GM23338 (cell line): ENCODE data around the gene OSBPL10. TPM values are rescaled to one million over a fixed set of nuclear protein-coding genes. Genes with fewer than 3 reads are reported as not detected.

Experiments used
- ATAC-seq: fragments of 200-7000 bp; cut with Tn5 transposase; 3 replicates; pipeline ENCODE4 v1.9.1; 2020
- DNase-seq: peaks from one replicate; pipeline ENCODE4 v3.0.0-alpha.2; 2015; ENCODE audit warnings: low spot score
- H2AFZ ChIP-seq: fragments of 200-600 bp; sonication (generic); 2 replicates; pipeline ENCODE4 v1.8.0; 2016; ENCODE audit warnings: antibody characterized with exemption, mild to moderate bottlenecking, moderate library complexity
- H3F3A ChIP-seq: fragments of 200-600 bp; sonication (generic); replicated peaks from 2 replicates; pipeline ENCODE4 v1.8.0; 2017; ENCODE audit warnings: antibody characterized with exemption, mixed run types, low read depth
- H3K27ac ChIP-seq: fragments of 200-600 bp; sonication (generic); 2 replicates; pipeline ENCODE4 v1.6.1; 2016; ENCODE audit warnings: low read depth
- H3K27me3 ChIP-seq: fragments of 200-600 bp; sonication (generic); 2 replicates; pipeline ENCODE4 v1.8.0; 2016; ENCODE audit warnings: mild to moderate bottlenecking, mixed run types, moderate library complexity; ENCODE audit not compliant: insufficient read depth
- H3K36me3 ChIP-seq: fragments of 200-600 bp; sonication (generic); 2 replicates; pipeline ENCODE4 v1.8.0; 2016; ENCODE audit warnings: mild to moderate bottlenecking; ENCODE audit not compliant: insufficient read depth
- H3K4me1 ChIP-seq: fragments of 200-600 bp; sonication (generic); 2 replicates; pipeline ENCODE4 v1.8.0; 2016; ENCODE audit warnings: mild to moderate bottlenecking, moderate library complexity; ENCODE audit not compliant: insufficient read depth
- H3K4me2 ChIP-seq: fragments of 200-600 bp; sonication (generic); 2 replicates; pipeline ENCODE4 v1.7.1; 2017; ENCODE audit warnings: mixed run types
- H3K4me3 ChIP-seq: fragments of 200-600 bp; sonication (generic); 2 replicates; pipeline ENCODE4 v1.6.1; 2016; ENCODE audit warnings: mixed run types
- H3K79me2 ChIP-seq: fragments of 200-600 bp; sonication (generic); replicated peaks from 2 replicates; pipeline ENCODE4 v1.8.0; 2017; ENCODE audit warnings: mild to moderate bottlenecking; ENCODE audit not compliant: insufficient read depth
- H3K9me2 ChIP-seq: fragments of 200-600 bp; sonication (generic); 2 replicates; pipeline ENCODE4 v1.8.0; 2017; ENCODE audit not compliant: insufficient read depth
- H4K20me1 ChIP-seq: fragments of 200-600 bp; sonication (generic); replicated peaks from 2 replicates; pipeline ENCODE4 v1.8.0; 2017; ENCODE audit warnings: mild to moderate bottlenecking; ENCODE audit not compliant: insufficient read depth
- H3K27ac Mint-ChIP-seq: 2 replicates; pipeline ENCODE4 v1.8.0; 2020; ENCODE audit warnings: inconsistent platforms, mild to moderate bottlenecking, moderate library complexity, mixed read lengths
- H3K27me3 Mint-ChIP-seq: 3 replicates; pipeline ENCODE4 v1.8.0; 2022; ENCODE audit warnings: low read depth, mild to moderate bottlenecking, moderate library complexity, mixed read lengths, inconsistent platforms; ENCODE audit not compliant: insufficient read depth, poor library complexity
- H3K36me3 Mint-ChIP-seq: 3 replicates; pipeline ENCODE4 v1.8.0; 2021; ENCODE audit warnings: low read depth, mild to moderate bottlenecking, inconsistent platforms, moderate library complexity, mixed read lengths
- H3K4me1 Mint-ChIP-seq: 3 replicates; pipeline ENCODE4 v1.8.0; 2020; ENCODE audit warnings: mild to moderate bottlenecking, inconsistent platforms, mixed read lengths
- H3K4me3 Mint-ChIP-seq: 3 replicates; pipeline ENCODE4 v1.8.0; 2021; ENCODE audit warnings: moderate library complexity, mild to moderate bottlenecking, inconsistent platforms, mixed read lengths
- H3K9me3 Mint-ChIP-seq: 3 replicates; pipeline ENCODE4 v1.8.0; 2020; ENCODE audit warnings: moderate library complexity, mild to moderate bottlenecking, inconsistent platforms, mixed read lengths
- CREB1 ChIP-seq: fragments of 250-450 bp; sonication (Bioruptor Pico); IDR thresholded peaks from 2 replicates; pipeline ENCODE4 v1.5.0; 2020; ENCODE audit warnings: low read depth, mild to moderate bottlenecking, moderate library complexity
- EZH2 ChIP-seq: fragments of 200-600 bp; sonication (generic); IDR thresholded peaks from one replicate; pipeline ENCODE4 v1.8.0; 2017; ENCODE audit warnings: antibody characterized with exemption, mild to moderate bottlenecking, low read depth; ENCODE audit not compliant: unreplicated experiment
- EZH2phosphoT487 ChIP-seq: fragments of 200-600 bp; sonication (generic); IDR thresholded peaks from one replicate; pipeline ENCODE4 v1.8.1; 2018; ENCODE audit warnings: antibody characterized with exemption; ENCODE audit not compliant: unreplicated experiment
- JUNB ChIP-seq: IDR thresholded peaks from one replicate; pipeline ENCODE4 v1.6.1; 2016; ENCODE audit warnings: antibody characterized with exemption; ENCODE audit not compliant: unreplicated experiment
- NANOG ChIP-seq: IDR thresholded peaks from 2 replicates; pipeline ENCODE4 v1.6.1; 2016; ENCODE audit warnings: antibody characterized with exemption, borderline replicate concordance
- POLR2AphosphoS5 ChIP-seq: IDR thresholded peaks from 2 replicates; pipeline ENCODE4 v1.6.1; 2016; ENCODE audit warnings: antibody characterized with exemption, low read depth
- STAT1 ChIP-seq: IDR thresholded peaks from one replicate; pipeline ENCODE4 v1.6.1; 2016; ENCODE audit warnings: antibody characterized with exemption; ENCODE audit not compliant: unreplicated experiment
- ZNF114 ChIP-seq: fragments of 250-450 bp; sonication (Bioruptor Pico); IDR thresholded peaks from 2 replicates; pipeline ENCODE4 v1.5.0; 2020; ENCODE audit warnings: mild to moderate bottlenecking, moderate library complexity
- ZNF331 ChIP-seq: fragments of 250-450 bp; sonication (Bioruptor Pico); IDR thresholded peaks from 2 replicates; pipeline ENCODE4 v1.5.0; 2020; ENCODE audit warnings: low read depth, mild to moderate bottlenecking, moderate library complexity
- polyA plus RNA-seq: library from polyadenylated mRNA; unstranded; fragments of >200 nt; fragmentation: Nextera tagmentation; extraction: Ambion mirVana; gene quantifications from 2 replicates; pipeline ENCODE4 v1.2.1, GENCODE V29; 2016
- total RNA-seq: library from RNA; depleted of rRNA; stranded (reverse); fragments of >200 nt; shearing (Covaris generic); gene quantifications from 2 replicates; pipeline ENCODE4 v1.2.3, GENCODE V29; 2014
- TF ChIP-seq, protein P1 (sequence below): IDR thresholded peaks from 2 replicates; pipeline ENCODE4 v1.6.1; 2016; ENCODE audit warnings: antibody characterized with exemption
- TF ChIP-seq, protein P2 (sequence below): IDR thresholded peaks from one replicate; pipeline ENCODE4 v1.6.1; 2018; ENCODE audit warnings: antibody characterized with exemption; ENCODE audit not compliant: unreplicated experiment
- TF ChIP-seq, protein P3 (sequence below): fragments of 250-450 bp; sonication (Bioruptor Pico); IDR thresholded peaks from 2 replicates; pipeline ENCODE4 v1.5.0; 2020; ENCODE audit warnings: mild to moderate bottlenecking, moderate library complexity
- TF ChIP-seq, protein P4 (sequence below), 2 experiments: fragments of 200-600 bp in 1 of 2; sonication (generic) in 1 of 2; conservative IDR thresholded peaks; 2 replicates each; pipeline versions ENCODE4 v1.5.1 to v1.6.1; 2016 to 2017; ENCODE audit warnings: antibody characterized with exemption in 2 of 2, low read depth in 2 of 2, mild to moderate bottlenecking in 2 of 2, moderate library complexity in 1 of 2

Gene OSBPL10
- total and polyA plus RNA-seq, 2 experiments from 2014 or later: 23.8 to 149 TPM

DNA sequence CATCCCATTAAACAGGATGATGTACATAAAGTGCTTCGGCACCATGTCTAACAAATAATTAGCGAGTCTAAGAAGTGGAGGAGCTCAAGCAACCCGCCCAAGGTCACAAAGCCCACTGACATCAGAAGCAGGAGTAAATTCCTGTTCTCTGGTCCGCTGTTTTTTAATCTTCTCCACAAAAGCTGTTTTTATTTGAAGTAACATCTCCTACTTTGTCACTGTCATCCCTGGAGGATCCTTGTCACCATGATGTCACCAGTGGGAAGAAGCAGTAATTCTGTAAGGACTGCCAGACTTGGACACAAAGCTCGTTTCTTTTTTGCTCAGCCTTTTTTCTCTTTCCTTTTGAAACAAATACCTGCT lies 232.1 kb downstream of the OSBPL10 start:
- H3K4me1 Mint-ChIP-seq: peaks cover 16% of the 10 kb centered on the region
- H3K4me2 ChIP-seq: no peak overlapping the region
- TF ChIP-seq, protein P1, sequence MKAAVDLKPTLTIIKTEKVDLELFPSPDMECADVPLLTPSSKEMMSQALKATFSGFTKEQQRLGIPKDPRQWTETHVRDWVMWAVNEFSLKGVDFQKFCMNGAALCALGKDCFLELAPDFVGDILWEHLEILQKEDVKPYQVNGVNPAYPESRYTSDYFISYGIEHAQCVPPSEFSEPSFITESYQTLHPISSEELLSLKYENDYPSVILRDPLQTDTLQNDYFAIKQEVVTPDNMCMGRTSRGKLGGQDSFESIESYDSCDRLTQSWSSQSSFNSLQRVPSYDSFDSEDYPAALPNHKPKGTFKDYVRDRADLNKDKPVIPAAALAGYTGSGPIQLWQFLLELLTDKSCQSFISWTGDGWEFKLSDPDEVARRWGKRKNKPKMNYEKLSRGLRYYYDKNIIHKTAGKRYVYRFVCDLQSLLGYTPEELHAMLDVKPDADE: no peak
- no peak for TF ChIP-seq ZNF114 (CRISPR knock-in tag)
- TF ChIP-seq NANOG: no peak
- TF ChIP-seq, protein P2, sequence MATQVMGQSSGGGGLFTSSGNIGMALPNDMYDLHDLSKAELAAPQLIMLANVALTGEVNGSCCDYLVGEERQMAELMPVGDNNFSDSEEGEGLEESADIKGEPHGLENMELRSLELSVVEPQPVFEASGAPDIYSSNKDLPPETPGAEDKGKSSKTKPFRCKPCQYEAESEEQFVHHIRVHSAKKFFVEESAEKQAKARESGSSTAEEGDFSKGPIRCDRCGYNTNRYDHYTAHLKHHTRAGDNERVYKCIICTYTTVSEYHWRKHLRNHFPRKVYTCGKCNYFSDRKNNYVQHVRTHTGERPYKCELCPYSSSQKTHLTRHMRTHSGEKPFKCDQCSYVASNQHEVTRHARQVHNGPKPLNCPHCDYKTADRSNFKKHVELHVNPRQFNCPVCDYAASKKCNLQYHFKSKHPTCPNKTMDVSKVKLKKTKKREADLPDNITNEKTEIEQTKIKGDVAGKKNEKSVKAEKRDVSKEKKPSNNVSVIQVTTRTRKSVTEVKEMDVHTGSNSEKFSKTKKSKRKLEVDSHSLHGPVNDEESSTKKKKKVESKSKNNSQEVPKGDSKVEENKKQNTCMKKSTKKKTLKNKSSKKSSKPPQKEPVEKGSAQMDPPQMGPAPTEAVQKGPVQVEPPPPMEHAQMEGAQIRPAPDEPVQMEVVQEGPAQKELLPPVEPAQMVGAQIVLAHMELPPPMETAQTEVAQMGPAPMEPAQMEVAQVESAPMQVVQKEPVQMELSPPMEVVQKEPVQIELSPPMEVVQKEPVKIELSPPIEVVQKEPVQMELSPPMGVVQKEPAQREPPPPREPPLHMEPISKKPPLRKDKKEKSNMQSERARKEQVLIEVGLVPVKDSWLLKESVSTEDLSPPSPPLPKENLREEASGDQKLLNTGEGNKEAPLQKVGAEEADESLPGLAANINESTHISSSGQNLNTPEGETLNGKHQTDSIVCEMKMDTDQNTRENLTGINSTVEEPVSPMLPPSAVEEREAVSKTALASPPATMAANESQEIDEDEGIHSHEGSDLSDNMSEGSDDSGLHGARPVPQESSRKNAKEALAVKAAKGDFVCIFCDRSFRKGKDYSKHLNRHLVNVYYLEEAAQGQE: no peak
- TF ChIP-seq POLR2AphosphoS5: no peak
- TF ChIP-seq EZH2: no peak
- TF ChIP-seq JUNB: no peak
- TF ChIP-seq, protein P3, sequence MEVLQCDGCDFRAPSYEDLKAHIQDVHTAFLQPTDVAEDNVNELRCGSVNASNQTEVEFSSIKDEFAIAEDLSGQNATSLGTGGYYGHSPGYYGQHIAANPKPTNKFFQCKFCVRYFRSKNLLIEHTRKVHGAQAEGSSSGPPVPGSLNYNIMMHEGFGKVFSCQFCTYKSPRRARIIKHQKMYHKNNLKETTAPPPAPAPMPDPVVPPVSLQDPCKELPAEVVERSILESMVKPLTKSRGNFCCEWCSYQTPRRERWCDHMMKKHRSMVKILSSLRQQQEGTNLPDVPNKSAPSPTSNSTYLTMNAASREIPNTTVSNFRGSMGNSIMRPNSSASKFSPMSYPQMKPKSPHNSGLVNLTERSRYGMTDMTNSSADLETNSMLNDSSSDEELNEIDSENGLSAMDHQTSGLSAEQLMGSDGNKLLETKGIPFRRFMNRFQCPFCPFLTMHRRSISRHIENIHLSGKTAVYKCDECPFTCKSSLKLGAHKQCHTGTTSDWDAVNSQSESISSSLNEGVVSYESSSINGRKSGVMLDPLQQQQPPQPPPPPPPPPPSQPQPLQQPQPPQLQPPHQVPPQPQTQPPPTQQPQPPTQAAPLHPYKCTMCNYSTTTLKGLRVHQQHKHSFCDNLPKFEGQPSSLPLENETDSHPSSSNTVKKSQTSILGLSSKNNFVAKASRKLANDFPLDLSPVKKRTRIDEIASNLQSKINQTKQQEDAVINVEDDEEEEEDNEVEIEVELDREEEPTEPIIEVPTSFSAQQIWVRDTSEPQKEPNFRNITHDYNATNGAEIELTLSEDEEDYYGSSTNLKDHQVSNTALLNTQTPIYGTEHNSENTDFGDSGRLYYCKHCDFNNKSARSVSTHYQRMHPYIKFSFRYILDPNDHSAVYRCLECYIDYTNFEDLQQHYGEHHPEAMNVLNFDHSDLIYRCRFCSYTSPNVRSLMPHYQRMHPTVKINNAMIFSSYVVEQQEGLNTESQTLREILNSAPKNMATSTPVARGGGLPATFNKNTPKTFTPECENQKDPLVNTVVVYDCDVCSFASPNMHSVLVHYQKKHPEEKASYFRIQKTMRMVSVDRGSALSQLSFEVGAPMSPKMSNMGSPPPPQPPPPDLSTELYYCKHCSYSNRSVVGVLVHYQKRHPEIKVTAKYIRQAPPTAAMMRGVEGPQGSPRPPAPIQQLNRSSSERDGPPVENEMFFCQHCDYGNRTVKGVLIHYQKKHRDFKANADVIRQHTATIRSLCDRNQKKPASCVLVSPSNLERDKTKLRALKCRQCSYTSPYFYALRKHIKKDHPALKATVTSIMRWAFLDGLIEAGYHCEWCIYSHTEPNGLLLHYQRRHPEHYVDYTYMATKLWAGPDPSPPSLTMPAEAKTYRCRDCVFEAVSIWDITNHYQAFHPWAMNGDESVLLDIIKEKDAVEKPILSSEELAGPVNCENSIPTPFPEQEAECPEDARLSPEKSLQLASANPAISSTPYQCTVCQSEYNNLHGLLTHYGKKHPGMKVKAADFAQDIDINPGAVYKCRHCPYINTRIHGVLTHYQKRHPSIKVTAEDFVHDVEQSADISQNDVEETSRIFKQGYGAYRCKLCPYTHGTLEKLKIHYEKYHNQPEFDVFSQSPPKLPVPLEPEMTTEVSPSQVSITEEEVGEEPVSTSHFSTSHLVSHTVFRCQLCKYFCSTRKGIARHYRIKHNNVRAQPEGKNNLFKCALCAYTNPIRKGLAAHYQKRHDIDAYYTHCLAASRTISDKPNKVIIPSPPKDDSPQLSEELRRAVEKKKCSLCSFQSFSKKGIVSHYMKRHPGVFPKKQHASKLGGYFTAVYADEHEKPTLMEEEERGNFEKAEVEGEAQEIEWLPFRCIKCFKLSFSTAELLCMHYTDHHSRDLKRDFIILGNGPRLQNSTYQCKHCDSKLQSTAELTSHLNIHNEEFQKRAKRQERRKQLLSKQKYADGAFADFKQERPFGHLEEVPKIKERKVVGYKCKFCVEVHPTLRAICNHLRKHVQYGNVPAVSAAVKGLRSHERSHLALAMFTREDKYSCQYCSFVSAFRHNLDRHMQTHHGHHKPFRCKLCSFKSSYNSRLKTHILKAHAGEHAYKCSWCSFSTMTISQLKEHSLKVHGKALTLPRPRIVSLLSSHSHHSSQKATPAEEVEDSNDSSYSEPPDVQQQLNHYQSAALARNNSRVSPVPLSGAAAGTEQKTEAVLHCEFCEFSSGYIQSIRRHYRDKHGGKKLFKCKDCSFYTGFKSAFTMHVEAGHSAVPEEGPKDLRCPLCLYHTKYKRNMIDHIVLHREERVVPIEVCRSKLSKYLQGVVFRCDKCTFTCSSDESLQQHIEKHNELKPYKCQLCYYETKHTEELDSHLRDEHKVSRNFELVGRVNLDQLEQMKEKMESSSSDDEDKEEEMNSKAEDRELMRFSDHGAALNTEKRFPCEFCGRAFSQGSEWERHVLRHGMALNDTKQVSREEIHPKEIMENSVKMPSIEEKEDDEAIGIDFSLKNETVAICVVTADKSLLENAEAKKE (CRISPR knock-in tag): no peak
- no peak for TF ChIP-seq ZNF331 (CRISPR knock-in tag)
- TF ChIP-seq EZH2phosphoT487: no peak
- no peak for TF ChIP-seq CREB1
- TF ChIP-seq, protein P4, sequence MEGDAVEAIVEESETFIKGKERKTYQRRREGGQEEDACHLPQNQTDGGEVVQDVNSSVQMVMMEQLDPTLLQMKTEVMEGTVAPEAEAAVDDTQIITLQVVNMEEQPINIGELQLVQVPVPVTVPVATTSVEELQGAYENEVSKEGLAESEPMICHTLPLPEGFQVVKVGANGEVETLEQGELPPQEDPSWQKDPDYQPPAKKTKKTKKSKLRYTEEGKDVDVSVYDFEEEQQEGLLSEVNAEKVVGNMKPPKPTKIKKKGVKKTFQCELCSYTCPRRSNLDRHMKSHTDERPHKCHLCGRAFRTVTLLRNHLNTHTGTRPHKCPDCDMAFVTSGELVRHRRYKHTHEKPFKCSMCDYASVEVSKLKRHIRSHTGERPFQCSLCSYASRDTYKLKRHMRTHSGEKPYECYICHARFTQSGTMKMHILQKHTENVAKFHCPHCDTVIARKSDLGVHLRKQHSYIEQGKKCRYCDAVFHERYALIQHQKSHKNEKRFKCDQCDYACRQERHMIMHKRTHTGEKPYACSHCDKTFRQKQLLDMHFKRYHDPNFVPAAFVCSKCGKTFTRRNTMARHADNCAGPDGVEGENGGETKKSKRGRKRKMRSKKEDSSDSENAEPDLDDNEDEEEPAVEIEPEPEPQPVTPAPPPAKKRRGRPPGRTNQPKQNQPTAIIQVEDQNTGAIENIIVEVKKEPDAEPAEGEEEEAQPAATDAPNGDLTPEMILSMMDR (conservative IDR thresholded peaks at IDR 0.05; ENCODE audit: low read depth in 2 of 2): no peak
- TF ChIP-seq STAT1: no peak
- no peaks in the 10 kb centered on the region for H3F3A ChIP-seq
- H3K27me3 ChIP-seq: no peaks in the 10 kb centered on the region
- ATAC-seq (no peak), DNase-seq (no peak)
- peaks cover 35% of the 10 kb centered on the region for H3K79me2 ChIP-seq
- no peaks in the 10 kb centered on the region; the same call in 1 of the 2 replicates for H3K36me3 ChIP-seq
- no peaks in the 10 kb centered on the region for H3K9me2 ChIP-seq
- H3K4me3 ChIP-seq: no peak overlapping the region
- H3K27ac ChIP-seq: no peak overlapping the region
- H3K27me3 Mint-ChIP-seq: peaks cover 10% of the 10 kb centered on the region
- H3K9me3 Mint-ChIP-seq: no peaks in the 10 kb centered on the region
- no peak overlapping the region for H3K27ac Mint-ChIP-seq
- H3K4me1 ChIP-seq: no peaks in the 10 kb centered on the region; the same call in none of the 2 replicates
- H3K36me3 Mint-ChIP-seq: peaks cover 17% of the 10 kb centered on the region
- no peak overlapping the region for H2AFZ ChIP-seq
- H4K20me1 ChIP-seq: peaks cover 10% of the 10 kb centered on the region
- H3K4me3 Mint-ChIP-seq: no peak overlapping the region
